ENCODE data around the gene WWC1.

The WWC1 gene

DNA sequence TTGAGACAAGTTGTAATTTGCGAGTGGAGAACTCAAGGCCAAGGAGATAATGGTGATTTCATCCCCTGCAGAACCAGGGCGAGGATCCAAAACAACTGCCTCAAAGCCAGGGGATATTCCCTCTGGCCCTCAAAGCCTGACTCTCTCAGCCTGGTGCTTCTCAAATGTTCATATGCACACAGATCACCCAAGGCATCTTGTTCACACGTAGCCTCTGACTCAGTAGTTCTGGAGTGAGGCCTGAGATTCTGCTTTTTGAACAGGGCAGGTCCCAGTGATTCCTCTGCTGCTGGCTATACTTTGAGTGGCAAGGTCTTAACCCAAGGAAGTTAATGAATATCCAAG, 30.2 kb upstream of the WWC1 start:
- TF ChIP-seq, protein P1, sequence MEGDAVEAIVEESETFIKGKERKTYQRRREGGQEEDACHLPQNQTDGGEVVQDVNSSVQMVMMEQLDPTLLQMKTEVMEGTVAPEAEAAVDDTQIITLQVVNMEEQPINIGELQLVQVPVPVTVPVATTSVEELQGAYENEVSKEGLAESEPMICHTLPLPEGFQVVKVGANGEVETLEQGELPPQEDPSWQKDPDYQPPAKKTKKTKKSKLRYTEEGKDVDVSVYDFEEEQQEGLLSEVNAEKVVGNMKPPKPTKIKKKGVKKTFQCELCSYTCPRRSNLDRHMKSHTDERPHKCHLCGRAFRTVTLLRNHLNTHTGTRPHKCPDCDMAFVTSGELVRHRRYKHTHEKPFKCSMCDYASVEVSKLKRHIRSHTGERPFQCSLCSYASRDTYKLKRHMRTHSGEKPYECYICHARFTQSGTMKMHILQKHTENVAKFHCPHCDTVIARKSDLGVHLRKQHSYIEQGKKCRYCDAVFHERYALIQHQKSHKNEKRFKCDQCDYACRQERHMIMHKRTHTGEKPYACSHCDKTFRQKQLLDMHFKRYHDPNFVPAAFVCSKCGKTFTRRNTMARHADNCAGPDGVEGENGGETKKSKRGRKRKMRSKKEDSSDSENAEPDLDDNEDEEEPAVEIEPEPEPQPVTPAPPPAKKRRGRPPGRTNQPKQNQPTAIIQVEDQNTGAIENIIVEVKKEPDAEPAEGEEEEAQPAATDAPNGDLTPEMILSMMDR (IDR thresholded peaks at IDR 0.05; ENCODE audit: low read depth, low read length, missing control alignments), result no peak
- no peak for DNase-seq (ENCODE audit: extremely low read depth, low read depth)
- H3K4me3 ChIP-seq (replicated peaks; ENCODE audit: low read depth, low read length), result no peak overlapping the region

DNA sequence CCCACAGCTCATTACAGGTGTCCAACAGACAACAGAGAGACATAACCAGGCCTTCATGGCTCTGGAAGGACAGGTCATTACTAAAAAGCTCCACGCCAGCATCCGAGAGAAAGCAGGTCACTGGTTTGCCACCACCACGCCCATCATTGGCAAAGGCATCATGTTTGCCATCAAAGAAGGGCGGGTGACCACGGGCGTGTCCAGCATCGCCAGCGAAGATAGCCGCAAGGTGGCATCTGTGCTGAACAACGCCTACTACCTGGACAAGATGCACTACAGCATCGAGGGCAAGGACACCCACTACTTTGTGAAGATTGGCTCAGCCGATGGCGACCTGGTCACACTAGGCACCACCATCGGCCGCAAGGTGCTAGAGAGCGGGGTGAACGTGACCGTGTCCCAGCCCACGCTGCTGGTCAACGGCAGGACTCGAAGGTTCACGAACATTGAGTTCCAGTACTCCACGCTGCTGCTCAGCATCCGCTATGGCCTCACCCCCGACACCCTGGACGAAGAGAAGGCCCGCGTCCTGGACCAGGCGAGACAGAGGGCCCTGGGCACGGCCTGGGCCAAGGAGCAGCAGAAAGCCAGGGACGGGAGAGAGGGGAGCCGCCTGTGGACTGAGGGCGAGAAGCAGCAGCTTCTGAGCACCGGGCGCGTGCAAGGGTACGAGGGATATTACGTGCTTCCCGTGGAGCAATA, 29.3 kb upstream of the WWC1 start:
- DNase-seq (ENCODE audit: extremely low read depth, low read depth), result no peak
- no peak overlapping the region for H3K4me3 ChIP-seq (replicated peaks; ENCODE audit: low read depth, low read length)
- TF ChIP-seq, protein P1 (IDR thresholded peaks at IDR 0.05; ENCODE audit: low read depth, low read length, missing control alignments), result no peak

DNA sequence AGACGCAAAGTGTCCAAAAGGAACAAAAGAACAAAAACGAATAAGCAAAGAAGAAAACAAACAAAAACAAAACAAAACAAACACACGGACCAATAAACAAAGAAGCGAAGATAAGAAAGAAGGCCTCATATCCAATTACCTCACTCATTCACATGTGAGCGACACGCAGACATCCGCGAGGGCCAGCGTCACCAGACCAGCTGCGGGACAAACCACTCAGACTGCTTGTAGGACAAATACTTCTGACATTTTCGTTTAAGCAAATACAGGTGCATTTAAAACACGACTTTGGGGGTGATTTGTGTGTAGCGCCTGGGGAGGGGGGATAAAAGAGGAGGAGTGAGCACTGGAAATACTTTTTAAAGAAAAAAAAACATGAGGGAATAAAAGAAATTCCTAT, 28.3 kb upstream of the WWC1 start:
- TF ChIP-seq, protein P1 (IDR thresholded peaks at IDR 0.05; ENCODE audit: low read depth, low read length, missing control alignments), result no peak
- H3K4me3 ChIP-seq (replicated peaks; ENCODE audit: low read depth, low read length), result no peak overlapping the region
- DNase-seq (ENCODE audit: extremely low read depth, low read depth), result no peak

DNA sequence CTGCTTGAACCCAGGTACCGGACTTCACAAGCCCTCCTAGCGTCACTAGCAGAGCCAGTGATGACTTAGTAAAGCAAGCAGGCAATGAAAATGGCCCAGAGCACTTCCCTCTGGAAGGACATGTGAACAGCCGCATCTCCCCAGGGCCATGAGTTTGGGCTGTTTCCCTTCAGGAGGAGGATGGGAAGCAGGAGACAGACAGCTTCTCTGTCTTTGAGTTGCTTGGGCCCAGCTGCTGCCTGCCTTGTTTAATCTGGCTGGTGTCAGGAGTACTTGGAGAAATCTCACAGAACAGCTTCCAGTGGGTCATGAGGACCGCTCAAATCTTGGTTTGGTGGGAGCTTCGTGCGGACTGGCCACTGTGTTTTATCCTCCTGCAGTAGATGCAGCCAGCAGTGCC, 25.4 kb upstream of the WWC1 start:
- DNase-seq (ENCODE audit: extremely low read depth, low read depth), result no peak
- TF ChIP-seq, protein P1 (IDR thresholded peaks at IDR 0.05; ENCODE audit: low read depth, low read length, missing control alignments), result no peak
- no peak overlapping the region for H3K4me3 ChIP-seq (replicated peaks; ENCODE audit: low read depth, low read length)

DNA sequence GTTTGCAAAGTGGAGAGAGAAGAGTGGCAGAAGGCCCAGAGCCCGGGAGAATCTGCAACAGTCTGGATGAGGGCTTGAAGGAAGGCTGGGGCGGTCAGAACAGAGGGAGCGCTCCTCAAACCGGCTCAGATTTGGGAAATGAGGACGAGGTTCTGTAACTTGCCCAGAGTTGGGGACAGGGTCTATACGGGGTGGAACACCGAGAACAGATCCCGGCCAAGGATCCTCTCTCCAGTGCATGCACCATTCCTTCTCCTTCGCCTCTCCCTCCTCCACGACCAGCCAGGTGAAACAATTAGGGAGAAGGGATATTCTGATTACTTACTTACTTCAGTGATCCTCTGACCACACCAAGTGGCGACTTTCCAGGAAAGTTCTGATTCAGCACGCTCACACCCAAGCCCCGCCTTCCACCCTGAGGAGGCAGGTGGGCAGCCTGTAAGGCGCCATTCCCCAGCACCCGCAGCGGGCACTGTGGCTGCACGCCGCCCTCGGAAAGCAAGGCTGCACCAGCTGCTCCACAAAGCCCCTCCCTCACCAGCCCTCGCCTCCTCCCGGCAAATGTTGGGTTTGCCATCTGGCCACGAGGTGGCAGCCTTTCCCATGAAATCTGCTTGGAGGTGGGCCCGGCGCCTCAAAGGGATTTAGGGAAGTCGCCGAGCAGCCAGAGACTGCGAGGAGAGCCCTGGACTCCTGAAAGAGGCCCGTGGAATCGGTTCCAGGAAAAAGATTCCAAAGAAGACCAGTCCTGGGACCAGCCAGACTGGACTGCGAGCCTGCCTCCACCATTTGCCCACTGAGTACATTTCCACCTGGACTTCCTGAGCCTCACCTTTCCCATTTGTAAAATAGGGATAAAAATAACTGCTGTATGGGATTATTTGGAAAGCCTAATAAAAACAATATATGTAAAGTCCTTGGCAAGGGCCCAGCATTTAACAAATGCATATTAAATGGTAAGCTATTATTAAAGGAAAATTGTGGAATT, 22.2 kb upstream of the WWC1 start:
- TF ChIP-seq, protein P1 (IDR thresholded peaks at IDR 0.05; ENCODE audit: low read depth, low read length, missing control alignments), result peak; percentile 79
- DNase-seq (ENCODE audit: extremely low read depth, low read depth), result peak; percentile 54
- peak overlapping the region; percentile 29; the same call in 1 of the 2 replicates for H3K4me3 ChIP-seq (replicated peaks; ENCODE audit: low read depth, low read length)

DNA sequence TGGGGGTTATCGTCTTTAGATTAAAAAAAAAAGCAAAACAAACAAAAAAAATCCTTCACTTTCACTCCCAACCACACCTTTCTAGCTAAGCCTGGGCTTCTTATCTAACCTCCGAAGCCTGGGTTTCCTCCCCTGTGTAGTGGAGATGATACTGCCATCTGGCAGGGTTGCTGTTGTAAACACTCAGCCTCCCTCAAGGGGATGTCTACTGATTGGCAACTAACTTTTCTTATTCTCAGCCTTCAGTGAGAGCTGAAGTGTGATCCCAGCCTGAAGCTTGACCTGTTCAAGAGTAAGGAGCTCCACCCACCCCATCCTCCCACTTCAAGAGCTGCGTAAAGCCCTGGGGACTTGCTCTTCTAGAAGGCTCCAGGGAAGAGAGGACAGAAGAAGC, 21.5 kb upstream of the WWC1 start:
- no peak for DNase-seq (ENCODE audit: extremely low read depth, low read depth)
- no peak overlapping the region for H3K4me3 ChIP-seq (replicated peaks; ENCODE audit: low read depth, low read length)
- TF ChIP-seq, protein P1 (IDR thresholded peaks at IDR 0.05; ENCODE audit: low read depth, low read length, missing control alignments), result no peak

Data from HFF-Myc (cell line).